ENCODE data around the gene CUL9.

The CUL9 gene

DNA sequence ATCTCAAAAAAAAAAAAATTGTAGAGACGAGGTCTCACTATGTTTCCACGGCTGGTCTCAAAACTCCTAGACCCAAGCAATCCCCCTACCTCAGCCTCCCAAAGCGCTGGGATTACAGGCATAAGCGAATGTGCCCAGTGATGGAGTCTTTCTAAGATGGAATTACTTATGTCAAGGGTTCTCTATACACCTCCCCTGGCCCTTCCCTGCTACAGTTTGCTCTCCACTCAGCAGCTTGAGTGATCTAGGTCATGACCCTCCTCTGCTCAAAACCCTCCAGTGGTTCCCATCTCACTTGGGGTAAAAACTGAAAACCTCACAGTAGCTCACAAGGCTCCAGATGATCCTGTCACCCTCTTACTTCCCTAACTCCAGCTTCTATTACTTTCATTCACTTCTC is 49.1 kb downstream of the CUL9 start:
- no peak for DNase-seq

DNA sequence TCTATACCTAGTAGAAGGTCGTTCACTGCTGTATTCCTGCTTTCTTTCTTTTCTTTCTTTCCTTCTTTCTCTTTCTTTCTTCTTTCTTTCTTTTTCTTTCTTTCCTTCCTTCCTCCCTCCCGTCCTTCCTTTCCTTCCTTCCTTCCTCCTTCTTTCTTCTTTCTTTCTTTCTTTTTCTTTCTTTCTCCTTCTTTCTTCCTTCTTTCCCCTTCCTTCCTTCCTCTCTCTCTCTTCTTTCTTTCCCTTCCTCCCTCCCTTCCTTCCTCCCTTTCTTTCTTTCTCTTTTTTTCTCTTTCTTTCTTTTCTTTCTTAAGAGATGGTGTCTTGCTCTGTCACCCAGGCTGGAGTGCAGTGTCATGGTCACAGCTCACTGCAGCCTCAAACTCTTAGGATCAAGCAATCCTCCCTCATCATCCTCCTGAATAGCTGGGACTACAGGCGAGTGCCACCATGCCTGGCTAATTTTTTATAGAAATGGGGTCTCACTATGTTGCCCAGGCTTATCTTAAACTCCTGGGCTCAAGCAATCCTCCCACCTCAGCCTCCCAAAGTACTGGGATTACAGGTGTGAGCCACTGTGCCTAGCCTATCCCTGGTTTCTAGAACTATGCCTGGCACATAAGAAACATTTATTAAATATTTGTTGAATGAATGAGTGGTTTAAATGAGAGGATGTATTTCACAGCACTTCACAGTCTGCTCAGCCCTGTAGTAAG is 49.9 kb downstream of the CUL9 start:
- no peak for DNase-seq

DNA sequence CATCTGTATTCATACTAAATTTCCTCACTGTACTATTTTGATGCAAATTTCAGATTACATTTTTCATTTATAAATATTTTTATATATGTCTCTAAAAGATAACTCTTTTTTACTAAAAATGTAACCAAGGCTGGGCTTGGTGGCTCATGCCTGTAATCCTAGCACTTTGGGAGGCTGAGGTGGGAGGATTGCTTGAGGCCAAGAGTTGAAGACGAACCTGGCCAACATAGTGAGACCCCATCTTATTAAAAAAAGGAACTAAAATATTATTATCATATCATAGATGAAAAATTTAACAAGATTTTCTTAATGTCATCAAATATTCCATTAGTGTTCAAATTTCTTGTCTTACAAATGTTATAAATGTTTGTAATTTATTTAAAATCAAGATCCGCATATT is 53.8 kb downstream of the CUL9 start:
- no peak for DNase-seq

DNA sequence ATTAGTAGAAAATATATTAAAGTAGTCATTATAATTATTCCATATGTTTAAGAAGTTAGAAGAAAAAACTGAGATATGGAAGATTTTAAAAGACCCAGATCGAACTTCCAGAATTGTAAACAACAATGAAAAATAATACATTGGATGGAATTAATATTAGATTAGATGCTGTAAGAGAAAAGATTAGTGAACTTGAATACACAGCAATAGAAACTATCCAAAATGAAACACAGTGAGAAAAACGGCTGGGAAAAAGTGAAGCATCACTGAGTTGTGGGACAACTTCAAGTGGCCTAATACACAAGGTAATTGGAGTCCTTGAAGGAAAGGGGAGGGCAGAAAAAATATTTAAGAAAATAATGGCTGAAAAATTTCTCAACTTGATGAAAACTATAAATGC is 57.1 kb downstream of the CUL9 start:
- no peak for DNase-seq

DNA sequence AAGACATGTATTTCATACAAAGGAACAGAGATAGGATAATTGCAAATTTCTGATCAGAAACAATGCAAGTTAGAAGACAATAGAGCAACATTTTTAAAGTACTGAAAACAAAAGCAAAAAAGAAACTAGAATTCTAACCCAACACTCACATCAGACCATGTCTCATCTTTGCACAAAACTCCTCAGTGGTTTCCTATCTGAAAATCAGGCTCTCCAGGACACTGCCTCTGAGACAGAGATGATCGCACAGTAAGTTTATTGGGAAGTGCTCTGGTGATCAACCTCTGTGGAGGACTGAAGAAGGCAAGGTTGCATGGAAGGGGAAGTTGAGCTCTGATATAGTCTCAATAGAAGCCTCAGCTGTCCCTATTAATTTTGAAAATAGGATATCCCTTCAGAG is 59.0 kb downstream of the CUL9 start:
- no peak for DNase-seq

DNA sequence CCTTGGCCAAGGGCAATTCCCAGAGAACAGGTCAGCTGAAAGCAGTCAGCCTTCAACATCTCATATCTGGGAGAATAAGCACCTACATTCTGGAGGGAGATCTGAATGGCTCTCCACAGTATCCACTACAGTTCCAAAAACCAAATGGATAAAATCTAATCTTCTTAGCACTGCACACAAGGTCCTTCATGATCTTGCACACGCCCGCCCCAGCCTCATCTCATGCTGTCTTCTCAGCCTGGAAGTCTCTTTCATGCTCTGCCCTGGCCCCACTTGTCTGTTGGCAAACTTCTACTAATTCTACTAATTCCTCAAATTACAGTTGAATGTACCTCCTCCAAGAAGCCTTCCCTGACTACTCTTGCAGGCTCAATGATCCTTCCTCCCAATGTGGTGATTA is 59.5 kb downstream of the CUL9 start:
- DNase-seq = no peak

DNA sequence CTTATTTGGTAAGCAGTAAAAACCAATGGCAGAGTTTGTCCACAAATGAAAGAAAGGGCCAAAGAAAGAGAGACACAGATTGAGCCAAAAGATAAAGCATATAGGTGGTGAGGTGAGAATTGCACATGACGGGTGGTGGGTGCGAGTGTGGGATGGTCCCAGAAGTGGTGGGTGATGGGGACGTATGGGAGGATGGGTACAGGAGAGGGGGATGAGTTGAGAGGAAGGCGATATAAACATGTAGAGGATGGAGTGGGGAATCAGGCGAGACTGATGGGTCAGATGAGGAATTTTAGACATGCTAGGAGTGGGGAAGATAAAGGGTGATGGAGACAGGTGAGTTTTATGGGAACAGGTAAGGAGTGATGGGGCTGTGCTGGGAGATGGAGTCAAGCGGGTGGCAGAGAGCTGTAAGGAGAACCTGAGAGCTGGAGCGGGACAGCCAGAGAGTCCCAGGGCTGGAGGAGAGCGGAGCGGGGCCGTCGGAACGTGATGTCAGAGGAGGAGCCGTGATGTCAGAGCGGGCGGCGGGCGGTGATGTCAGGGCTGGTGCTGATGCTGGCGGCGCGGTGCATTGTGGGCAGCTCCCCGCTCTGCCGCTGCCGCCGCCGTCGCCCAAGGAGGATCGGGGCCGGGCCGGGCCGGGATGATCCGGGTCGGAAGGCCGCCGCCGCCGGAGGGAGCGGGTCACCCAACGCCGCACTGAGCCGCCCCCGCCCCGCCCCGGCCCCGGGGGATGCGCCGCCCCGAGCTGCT is 61.1 kb downstream of the CUL9 start, which contains the start of gene TTBK1:
Gene TTBK1 (plus strand): TSS at position 574 of the 756 bp plus-strand sequence. CDS start 3,180 bp downstream, outside the sequence.
- peak; percentile 38 for DNase-seq

DNA sequence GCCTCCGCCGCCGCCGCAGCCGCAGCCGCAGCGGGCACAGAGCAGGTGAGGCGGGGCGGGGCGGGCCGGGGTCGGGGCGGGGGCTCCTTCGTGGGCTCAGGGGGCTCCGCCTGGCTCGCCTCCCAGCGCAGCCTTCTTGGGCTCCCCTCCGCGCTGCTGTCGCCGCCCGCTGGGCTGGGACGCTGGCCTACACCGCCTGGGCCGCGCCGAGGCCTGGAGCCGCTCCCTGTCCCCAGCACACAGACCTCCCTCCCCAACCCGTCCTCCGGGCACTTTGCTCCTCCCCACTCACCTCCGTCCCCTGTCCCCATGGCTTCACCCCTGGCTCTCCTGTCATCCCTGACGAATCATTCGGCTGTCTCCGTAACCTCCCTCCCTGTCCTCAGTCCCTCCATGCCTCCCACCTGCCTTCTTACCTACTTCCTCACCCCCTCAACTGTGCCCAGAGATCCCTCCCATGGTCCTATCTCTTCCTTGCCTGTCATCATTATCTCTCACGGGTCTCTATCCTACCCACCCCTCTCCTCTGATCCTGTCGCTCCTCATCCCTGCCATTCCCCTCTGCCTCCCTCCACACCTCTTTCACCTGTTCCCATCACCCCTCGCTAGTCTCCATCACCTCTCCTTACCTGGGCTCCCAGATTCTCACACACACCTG is 61.8 kb downstream of the CUL9 start:
- no peak for DNase-seq

DNA sequence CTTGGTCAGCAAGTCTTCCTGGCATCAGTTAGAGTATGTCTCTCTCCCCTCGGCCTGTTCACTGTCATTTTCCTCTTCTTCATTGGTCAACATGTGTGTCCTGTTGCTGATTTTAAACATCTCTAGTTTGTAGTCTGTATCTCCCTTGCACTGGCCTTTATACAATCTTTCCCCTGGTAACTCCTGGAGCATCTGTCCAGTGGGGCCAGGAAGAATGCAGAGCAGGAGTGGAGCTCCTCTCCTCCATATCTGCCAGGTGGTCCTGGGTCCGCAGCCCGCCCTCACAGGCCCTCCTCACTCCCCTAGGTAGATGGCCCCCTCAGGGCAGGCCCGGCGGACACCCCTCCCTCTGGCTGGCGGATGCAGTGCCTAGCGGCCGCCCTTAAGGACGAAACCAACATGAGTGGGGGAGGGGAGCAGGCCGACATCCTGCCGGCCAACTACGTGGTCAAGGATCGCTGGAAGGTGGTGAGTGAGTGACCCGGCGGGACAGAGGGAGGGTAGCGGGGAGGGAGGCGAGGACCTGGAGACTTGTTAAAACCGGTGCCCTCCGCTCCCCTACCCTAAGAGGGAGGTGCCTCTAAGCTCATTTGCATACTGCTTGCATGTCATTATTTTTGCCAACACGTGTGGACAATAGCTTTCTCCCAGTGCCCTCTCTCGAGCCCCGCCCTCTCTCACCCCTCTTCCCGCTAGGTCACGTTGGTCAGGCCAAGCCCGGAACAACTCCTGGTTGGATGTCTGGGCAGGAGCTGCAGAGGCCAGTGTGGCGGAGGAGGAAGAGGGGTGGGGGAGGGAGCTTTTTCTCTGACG is 64.5 kb downstream of the CUL9 start:
- peak; percentile 43 for DNase-seq

DNA sequence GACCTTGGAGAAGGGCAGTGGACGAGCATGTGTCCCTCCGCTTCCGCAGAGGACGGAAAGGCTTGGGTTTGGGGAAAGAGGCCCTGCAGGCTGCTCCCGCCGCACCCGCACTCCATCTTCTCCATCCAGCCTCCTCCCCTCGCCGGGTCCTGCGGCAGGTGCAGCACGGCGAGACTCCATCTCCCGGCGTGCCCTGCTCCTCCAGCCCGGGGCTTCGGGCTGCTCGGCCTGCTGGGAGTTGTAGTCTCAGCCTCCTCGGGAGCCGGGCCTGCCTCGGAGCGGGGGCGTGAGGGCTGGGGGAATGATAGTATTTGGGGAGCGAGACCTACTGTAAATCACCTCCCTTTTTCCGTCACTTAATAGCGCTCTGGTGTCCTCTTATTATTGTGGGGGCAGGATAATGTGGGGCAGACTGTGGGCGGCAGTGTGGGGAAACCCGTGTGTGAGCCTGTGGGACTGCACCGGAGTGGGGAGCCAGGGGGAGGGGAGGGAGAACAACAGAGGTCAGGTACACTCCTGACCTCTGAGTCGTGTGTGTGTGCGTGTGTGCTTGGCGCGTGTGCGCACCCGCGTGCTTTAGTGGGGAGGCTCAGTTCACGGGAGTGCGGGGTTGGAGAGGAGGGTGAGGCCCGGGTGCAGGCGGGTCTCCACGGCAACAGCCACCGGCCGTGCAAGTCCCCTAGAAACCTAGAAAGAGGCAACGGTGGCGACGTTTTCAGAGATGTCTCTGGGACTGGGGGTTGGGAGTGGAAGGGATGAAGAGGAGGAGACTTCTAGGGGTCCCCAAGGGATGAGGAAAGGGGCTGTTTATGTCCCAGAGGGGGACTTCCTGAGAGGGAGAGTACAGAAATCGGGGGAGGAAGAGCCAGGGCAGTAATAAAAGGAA is 65.4 kb downstream of the CUL9 start:
- DNase-seq = peak; percentile 88

DNA sequence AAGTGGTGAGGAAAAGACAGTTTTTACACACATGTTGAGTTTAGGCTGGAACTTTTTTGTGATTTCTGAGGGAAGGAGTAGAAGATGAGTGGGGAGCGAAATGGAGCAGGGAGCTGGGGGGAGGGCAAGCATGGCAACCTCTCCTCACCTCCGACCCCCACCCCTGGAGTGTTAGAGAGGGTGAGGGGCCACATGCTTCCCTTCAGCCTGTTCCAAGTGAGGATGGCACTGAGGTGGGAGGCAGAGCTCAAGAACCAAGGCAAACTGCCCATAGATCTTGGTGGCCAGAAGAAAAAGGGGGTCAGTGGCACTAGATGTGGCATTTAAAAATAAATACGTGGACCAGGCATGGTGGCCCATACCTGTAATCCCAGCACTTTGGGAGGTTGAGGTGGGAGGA is 66.1 kb downstream of the CUL9 start:
- no peak for DNase-seq

DNA sequence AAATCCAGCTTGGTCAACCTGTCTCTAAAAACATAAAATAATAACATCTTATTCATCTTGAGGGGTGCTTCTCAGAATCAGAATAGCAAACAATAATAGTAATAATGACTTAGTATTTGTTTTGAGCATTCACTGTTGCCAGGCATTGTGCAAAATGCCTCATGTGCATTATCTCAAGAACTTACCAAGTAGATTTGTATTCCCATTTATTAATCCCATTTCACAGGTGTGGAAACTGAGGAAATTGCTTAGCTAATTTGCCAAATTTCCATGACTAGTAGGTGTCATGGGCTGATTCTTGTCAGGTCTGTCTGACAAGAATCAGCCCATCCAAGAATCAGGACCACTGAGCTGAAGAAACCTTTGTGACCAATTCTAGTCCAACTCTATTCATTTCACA is 66.8 kb downstream of the CUL9 start:
- no peak for DNase-seq

DNA sequence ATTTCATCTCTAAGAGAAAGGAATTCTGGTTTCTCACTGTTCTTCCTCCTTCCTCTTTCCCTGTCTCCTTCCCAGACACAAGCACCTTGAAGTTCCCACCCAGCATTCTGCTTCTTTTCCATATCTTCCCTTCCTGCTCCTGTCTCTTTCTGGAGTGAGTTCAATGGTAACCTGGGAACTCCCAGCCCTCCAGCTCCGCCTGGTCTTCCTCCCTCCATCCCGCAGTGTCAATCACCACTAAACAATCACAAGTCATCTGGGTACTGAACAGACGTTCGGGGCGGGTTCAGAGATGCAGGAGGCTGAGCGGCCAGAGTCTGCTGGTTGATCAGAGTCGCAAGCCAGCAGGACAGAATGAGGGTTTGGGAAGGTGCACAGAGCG is 69.0 kb downstream of the CUL9 start:
- DNase-seq = peak; percentile 18

DNA sequence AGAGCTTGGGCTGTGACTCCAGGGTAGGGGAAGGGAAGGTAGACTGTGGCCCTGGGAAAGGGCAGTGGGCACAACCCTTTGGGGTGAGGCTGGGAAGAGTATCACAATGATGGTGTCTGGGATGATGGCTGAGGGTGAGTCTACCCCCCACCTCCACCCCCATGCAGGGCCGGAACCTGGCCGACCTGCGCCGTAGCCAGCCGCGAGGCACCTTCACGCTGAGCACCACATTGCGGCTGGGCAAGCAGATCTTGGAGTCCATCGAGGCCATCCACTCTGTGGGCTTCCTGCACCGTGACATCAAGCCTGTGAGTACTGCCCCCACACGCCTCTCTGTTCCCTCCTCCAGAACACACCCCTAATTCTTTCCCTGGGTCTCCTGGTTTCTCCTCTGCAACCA is 71.4 kb downstream of the CUL9 start:
- no peak for DNase-seq

DNA sequence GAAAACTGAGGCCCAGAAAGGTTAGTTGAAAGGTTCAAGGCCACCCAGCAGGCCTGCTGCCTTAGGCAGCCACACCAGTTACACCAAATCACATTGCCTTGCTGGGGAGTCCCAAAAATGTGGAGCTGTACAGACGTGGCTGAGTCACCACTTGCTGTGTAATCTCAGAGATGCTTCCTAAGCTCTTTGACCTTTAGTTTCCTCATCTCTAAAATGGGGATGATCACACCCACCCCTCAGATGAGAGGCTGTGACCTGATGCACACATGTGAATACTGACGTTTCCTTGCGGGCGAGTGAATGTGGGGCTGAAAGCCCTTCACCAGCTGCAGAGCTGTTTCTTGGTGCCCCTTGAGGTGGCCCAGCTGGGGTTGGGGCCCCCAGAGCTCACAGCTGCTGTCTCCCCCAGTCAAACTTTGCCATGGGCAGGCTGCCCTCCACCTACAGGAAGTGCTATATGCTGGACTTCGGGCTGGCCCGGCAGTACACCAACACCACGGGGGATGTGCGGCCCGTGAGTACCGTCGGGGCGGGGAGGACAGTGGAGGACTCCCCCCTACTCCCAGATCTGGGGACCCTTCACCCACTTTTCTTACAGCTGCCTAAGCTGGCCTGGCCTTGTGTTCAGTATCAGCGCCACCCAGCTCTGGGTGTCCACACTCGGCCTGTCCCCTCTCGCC is 72.3 kb downstream of the CUL9 start:
- peak; percentile 35 for DNase-seq

DNA sequence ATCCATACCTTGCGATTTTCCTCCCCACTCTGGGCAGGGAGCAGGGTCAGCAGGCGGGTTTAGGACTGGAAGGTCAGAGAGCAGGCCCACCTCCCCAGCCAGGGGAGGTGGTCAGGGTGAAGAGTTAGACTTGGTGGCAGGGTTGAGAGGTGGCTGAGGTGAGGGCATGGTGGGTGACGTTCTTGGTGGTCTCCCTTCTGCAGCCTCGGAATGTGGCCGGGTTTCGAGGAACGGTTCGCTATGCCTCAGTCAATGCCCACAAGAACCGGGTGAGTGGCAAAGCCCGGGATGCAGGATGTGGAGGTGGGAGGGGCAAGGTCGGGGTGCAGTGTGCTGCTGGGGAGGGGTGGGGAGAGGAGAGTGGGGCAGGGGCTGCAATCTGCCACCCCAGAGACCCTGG is 72.8 kb downstream of the CUL9 start:
- DNase-seq = no peak

DNA sequence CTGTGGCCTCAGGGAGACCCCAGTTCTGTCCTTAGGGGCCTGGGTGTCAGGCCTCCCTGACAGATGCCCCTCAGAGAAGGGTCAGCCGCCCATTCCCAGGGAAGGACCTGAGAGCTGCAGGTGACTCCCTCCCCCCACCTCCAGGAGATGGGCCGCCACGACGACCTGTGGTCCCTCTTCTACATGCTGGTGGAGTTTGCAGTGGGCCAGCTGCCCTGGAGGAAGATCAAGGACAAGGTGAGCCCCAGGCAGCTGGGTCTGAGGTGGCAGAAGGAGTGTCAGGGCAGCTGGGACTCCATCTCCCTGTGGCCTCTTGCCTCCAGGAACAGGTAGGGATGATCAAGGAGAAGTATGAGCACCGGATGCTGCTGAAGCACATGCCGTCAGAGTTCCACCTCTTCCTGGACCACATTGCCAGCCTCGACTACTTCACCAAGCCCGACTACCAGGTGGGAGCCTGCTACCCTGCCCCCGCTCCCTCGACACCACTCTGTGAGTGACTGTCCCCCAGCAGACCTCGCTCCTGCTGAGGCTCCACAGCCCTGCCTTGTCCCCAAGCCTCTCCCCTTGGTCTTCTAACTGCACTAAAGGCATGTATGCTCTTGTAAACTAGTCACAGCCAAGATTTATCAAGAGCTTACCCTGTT is 73.5 kb downstream of the CUL9 start:
- no peak for DNase-seq

DNA sequence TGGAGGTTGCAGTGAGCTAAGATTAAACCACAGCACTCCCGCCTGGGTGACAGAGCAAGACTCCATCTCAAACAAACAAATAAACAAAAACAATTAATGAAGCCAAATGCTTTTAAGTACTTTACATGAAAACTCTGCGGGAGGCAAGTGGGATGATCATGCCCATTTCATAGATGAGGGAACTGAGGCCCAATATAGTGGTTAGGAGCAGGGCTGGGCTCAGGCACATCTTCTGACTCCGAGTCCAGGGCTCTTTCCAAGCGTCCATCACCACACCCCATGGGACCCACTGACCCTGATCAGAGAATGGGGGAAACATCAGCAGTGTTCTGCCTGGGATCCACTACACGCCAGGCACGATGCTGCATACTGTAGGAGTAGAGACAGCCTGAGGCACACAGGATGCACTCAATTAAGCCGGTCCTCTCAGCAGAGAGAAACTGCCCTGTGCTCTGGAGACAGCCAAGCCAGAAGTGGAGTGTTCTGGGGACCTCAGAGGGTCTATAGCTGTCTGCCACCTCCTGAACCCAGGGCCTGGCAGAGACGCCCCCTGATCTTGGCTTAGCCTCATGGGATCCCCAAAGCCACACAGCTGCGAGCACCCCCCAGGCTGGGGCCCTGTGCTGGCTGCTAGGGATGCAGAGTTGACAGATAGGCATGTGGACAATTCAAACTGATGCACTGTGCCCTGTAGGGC is 74.8 kb downstream of the CUL9 start:
- DNase-seq = no peak

DNA sequence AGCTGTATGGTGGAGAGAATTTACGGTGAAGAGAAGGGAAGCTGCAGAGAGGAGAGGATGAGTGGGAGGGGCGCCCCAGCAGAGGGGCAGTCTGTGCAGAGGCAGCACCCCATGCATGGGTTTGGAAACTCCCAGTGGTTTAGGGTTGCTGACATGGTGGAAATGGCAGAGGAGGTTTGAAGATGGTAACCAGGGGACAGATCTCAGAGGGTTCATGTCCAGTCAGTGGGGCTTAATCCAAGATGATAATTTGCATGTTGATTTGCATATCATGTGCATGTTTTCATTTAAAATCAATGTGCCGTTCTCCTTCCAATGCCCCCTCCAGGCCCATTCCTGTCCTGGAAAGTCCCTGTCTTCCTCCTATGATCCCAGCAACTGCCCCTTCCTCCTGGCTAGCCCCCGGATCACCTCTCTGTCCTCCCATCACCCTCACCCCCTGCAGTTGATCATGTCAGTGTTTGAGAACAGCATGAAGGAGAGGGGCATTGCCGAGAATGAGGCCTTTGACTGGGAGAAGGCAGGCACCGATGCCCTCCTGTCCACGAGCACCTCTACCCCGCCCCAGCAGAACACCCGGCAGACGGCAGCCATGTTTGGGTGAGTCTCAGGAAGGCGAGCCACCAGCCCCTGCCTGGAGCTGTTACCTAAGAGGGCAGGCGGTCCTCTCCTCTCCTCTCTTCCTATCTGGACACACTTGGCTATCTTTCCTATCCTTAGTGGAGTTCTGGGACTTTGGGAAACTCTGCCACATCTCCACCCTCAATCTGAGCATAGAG is 75.6 kb downstream of the CUL9 start:
- peak; percentile 12 for DNase-seq

DNA sequence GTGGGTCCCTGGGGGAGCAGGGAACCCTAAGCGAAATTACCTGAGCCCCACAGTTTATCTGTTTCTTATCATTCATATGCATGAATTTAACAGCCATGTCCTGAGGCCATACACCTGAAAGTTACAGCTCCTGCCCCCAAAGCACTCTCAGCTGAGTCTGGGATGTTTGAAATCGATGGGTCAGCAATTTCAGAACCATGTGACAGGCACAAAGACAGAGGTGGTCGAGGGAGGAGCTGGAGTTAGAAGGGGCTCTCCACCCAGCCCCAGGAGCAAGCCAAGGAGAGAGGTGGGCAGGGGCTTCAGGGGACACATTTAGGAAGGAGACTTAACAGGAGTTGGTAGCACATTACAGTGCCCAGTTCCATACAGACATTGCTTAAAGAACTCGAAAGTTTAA is 76.2 kb downstream of the CUL9 start:
- no peak for DNase-seq
